ENCODE results near the gene PLB1.
A peak's percentile ranks its signal among the peaks of the same experiment; 100 is the strongest.

The PLB1 gene

GRCh38 chr2:28592481-28592880 lies 96.6 kb downstream of the PLB1 start:
- DNase-seq, result no peak

GRCh38 chr2:28593160-28593755 lies 97.4 kb downstream of the PLB1 start:
- DNase-seq, result no peak

GRCh38 chr2:28594000-28594331 lies 98.1 kb downstream of the PLB1 start:
- no peak for DNase-seq

- DNase-seq, result peak; percentile 47 to 84
Observed at GRCh38 chr2:28594332-28595108, 98.7 kb downstream of the PLB1 start.

- no peak for DNase-seq
Observed at GRCh38 chr2:28595323-28595722, 99.5 kb downstream of the PLB1 start.

- DNase-seq, result no peak
Observed at GRCh38 chr2:28598484-28598883, 102.6 kb downstream of the PLB1 start.

- DNase-seq, result peak; percentile 31 to 58
Observed at GRCh38 chr2:28600181-28600580, 104.3 kb downstream of the PLB1 start.

- peak; percentile 70 to 72 for DNase-seq
Observed at GRCh38 chr2:28601616-28602015, 105.8 kb downstream of the PLB1 start.

- DNase-seq, result no peak
Observed at GRCh38 chr2:28602136-28602660, 106.3 kb downstream of the PLB1 start.

GRCh38 chr2:28602751-28603639 lies 107.1 kb downstream of the PLB1 start:
- DNase-seq, result peak in 1 of 2 donors; percentile 9

GRCh38 chr2:28603821-28604220 lies 108.0 kb downstream of the PLB1 start:
- DNase-seq, result no peak

GRCh38 chr2:28604284-28604843 lies 108.5 kb downstream of the PLB1 start:
- DNase-seq, result no peak

GRCh38 chr2:28606986-28607441 lies 111.2 kb downstream of the PLB1 start:
- DNase-seq, result no peak

GRCh38 chr2:28607730-28608499 lies 112.1 kb downstream of the PLB1 start:
- no peak for DNase-seq

GRCh38 chr2:28608500-28609424 lies 112.9 kb downstream of the PLB1 start:
- DNase-seq, result no peak

- peak in 1 of 2 donors; percentile 61 for DNase-seq
Observed at GRCh38 chr2:28610583-28611201, 114.8 kb downstream of the PLB1 start.

- DNase-seq, result no peak
Observed at GRCh38 chr2:28612131-28612812, 116.4 kb downstream of the PLB1 start.

- DNase-seq, result no peak
Observed at GRCh38 chr2:28613186-28613585, 117.3 kb downstream of the PLB1 start.

- no peak for DNase-seq
Observed at GRCh38 chr2:28613633-28614501, 118.0 kb downstream of the PLB1 start.

All from inflammatory macrophage treated with lipopolysaccharide for 1 hour (primary cell).